ENCODE measurements around the gene PPM1L.

DNA sequence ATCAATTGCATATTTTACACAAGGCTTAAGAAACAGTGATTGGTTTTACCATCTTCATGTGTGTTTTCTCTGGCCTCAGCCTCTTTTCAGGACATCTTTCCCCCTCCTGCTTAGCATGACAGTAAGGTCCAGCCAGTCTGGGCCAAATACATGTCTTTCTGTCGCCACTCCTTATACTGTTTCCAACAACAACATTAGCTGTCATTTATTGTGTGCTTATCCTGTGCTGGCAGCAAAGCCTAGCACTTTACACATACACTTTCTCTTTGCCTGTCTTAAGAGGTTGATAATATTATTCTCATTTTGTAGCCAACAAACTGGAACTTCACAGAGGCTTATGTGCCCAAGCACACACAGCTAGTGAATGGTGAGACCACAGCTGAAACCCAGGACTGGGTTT, 311.3 kb downstream of the PPM1L start:
- TF ChIP-seq, protein P1, sequence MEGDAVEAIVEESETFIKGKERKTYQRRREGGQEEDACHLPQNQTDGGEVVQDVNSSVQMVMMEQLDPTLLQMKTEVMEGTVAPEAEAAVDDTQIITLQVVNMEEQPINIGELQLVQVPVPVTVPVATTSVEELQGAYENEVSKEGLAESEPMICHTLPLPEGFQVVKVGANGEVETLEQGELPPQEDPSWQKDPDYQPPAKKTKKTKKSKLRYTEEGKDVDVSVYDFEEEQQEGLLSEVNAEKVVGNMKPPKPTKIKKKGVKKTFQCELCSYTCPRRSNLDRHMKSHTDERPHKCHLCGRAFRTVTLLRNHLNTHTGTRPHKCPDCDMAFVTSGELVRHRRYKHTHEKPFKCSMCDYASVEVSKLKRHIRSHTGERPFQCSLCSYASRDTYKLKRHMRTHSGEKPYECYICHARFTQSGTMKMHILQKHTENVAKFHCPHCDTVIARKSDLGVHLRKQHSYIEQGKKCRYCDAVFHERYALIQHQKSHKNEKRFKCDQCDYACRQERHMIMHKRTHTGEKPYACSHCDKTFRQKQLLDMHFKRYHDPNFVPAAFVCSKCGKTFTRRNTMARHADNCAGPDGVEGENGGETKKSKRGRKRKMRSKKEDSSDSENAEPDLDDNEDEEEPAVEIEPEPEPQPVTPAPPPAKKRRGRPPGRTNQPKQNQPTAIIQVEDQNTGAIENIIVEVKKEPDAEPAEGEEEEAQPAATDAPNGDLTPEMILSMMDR (IDR thresholded peaks at IDR 0.05; ENCODE audit: low read depth, low read length, poor library complexity, severe bottlenecking), result no peak
- TF ChIP-seq EZH2phosphoT487 (IDR thresholded peaks at IDR 0.05; ENCODE audit: borderline replicate concordance, low read length), result no peak
